Dendritic cell treated with granulocyte-macrophage colony-stimulating factor and Interleukin-4, amounts not matched to agents 40 ng/mL and 50 ng/mL, for 4 days (primary cell): ENCODE measurements around the gene RPP25L.

Experiments
- H3K27ac Mint-ChIP-seq: one replicate; pipeline ENCODE4 v1.8.0; 2022; ENCODE audit warnings: mild to moderate bottlenecking, mixed read lengths
- H3K27me3 Mint-ChIP-seq: one replicate; pipeline ENCODE4 v1.8.0; 2022; ENCODE audit warnings: mild to moderate bottlenecking, mixed read lengths
- H3K36me3 Mint-ChIP-seq: one replicate; pipeline ENCODE4 v1.8.0; 2022; ENCODE audit warnings: low read depth, mixed read lengths
- H3K4me1 Mint-ChIP-seq: one replicate; pipeline ENCODE4 v1.8.0; 2022; ENCODE audit warnings: low read depth, mixed read lengths
- H3K4me3 Mint-ChIP-seq: one replicate; pipeline ENCODE4 v1.8.0; 2022; ENCODE audit warnings: mild to moderate bottlenecking, moderate library complexity, mixed read lengths
- H3K9me3 Mint-ChIP-seq: one replicate; pipeline ENCODE4 v1.8.0; 2022; ENCODE audit warnings: mixed read lengths
- intact Hi-C: fragments of 100-400 bp; cut with micrococcal nuclease; formaldehyde crosslinking; loops from one replicate; pipeline ENCODE4 v1.15.0; 2022

Gene RPP25L

DNA sequence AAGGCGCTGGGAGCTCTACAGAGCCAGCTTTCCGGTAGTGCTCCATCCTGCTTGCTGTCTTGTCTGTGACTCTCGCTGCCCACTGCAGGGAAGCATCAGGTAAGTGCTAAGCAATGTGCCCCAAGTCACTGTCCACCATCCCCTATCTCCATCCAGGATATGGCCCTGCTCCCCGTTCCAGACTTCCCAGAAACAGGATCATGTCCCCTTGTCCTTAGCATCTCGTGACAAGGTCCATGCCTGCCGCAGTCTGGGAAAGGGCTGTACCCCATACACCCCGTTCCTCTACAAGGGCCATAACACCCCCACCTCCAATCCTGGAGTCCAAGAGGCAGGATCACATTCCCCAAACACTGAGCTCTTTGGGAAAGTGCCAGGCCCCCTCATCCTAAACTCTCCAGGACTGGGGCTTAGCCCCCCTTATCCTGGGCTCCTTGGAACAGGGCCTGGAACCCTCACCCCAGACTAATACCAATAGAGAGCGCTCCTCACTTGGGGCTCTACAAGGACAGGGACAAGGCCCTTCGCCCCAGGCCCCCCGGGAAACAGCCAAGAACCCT, 566 bp downstream of the RPP25L start:
- peak overlapping the region; percentile 86 for H3K4me3 Mint-ChIP-seq
- H3K36me3 Mint-ChIP-seq = peaks cover 40% of the 10 kb centered on the region
- peaks cover 33% of the 10 kb centered on the region for H3K4me1 Mint-ChIP-seq
- H3K27ac Mint-ChIP-seq = peak overlapping the region; percentile 94
- H3K9me3 Mint-ChIP-seq = no peaks in the 10 kb centered on the region
- no peaks in the 10 kb centered on the region for H3K27me3 Mint-ChIP-seq
- intact Hi-C loops = no loop called here

GRCh38 chr9:34610434-34611206, 1.3 kb downstream of the RPP25L start:
- no peaks in the 10 kb centered on the region for H3K9me3 Mint-ChIP-seq
- H3K4me3 Mint-ChIP-seq = peak overlapping the region; percentile 86
- intact Hi-C loops = no loop called here
- H3K27me3 Mint-ChIP-seq = no peaks in the 10 kb centered on the region
- peaks cover 33% of the 10 kb centered on the region for H3K4me1 Mint-ChIP-seq
- peaks cover 33% of the 10 kb centered on the region for H3K36me3 Mint-ChIP-seq
- H3K27ac Mint-ChIP-seq = no peak overlapping the region

GRCh38 chr9:34607331-34607730, 4.6 kb downstream of the RPP25L start:
- Mint-ChIP-seq H3K4me3 (no peak overlapping the region), H3K4me1 (peaks cover 18% of the 10 kb centered on the region), H3K27ac (no peak overlapping the region), H3K36me3 (peaks cover 10% of the 10 kb centered on the region), H3K9me3 (no peaks in the 10 kb centered on the region), H3K27me3 (peaks cover 12% of the 10 kb centered on the region)
- intact Hi-C loops = no loop called here

DNA sequence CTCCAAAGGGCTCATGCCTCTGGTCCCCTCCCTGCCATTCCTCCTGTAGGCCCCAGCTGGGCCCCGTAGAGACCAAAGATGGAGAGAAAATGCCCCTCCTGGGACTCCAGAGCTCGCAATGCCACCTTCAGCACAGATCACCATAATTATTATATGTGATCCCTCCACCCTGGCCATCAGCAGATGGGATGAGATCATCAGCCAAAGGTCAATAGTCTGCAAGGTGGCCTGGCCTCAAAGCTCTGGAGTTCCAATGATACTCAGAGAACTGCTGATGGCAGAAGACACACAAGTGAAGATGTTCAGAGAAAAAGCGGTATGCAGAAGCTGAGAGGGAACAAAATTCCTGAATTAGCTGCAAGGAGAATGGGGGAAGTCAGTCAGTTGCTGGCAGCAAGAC, 5.0 kb downstream of the RPP25L start:
- Mint-ChIP-seq H3K27ac (no peak overlapping the region), H3K9me3 (no peaks in the 10 kb centered on the region), H3K4me3 (no peak overlapping the region), H3K27me3 (peaks cover 14% of the 10 kb centered on the region), H3K36me3 (peaks cover 8% of the 10 kb centered on the region), H3K4me1 (peaks cover 15% of the 10 kb centered on the region)
- intact Hi-C loops = no loop called here

DNA sequence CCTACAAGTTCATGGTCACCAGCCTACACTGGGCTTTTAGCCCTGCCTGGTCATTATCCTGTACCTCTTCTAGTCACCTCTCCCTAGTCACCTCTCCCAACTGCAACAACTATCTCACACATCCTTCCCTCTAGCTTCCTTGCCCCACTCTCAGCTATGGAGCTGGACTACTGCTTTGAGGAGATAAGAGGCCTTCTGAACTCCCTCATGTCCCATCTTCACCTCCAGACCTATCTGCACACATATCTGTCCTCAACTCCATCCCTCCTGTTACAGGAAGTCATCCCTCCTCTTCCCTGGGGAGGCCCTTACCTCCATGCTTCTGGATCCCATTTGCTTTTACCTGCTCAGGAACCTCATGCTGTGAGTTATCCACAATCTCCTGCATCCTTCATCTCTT, 5.7 kb downstream of the RPP25L start:
- intact Hi-C loops = no loop called here
- Mint-ChIP-seq H3K9me3 (no peaks in the 10 kb centered on the region), H3K4me1 (peaks cover 10% of the 10 kb centered on the region), H3K27ac (no peak overlapping the region), H3K4me3 (no peak overlapping the region), H3K36me3 (peaks cover under 1% of the 10 kb centered on the region), H3K27me3 (peaks cover 20% of the 10 kb centered on the region)

DNA sequence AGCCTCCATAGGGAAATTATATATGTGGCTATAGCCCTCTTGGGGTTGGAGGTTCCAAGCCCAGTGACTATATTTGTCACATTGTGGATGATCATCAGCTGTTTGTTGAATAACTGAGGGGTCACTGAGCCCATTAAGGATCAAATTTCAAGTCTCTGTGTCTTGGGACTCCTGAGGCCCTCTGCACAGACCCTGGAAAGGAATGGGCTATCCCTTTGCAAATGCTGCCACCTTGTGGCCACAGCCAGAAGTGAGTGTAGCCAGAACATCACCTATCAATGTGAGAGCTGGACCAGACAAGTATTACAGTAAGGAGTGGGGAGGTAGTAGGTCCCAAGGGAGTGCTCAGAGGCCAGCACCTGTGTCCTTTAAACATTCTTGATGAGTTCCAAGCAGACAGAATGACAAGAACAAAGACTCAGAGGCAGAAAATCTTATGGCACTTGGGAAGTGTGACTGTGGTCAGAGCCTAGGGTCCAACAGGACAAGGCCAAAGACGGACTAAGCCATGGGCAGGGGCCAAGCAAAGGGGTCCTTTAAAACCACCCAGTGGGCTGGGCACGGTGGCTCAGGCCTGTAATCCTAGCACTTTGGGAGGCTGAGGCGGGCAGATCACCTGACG, 8.2 kb downstream of the RPP25L start:
- intact Hi-C loops = loop anchor here (1.0 kb wide), 2 partner anchors 41 to 55 kb away; no protein-coding TSS in a partner anchor
- H3K36me3 Mint-ChIP-seq = no peaks in the 10 kb centered on the region
- no peak overlapping the region for H3K27ac Mint-ChIP-seq
- no peaks in the 10 kb centered on the region for H3K9me3 Mint-ChIP-seq
- H3K4me3 Mint-ChIP-seq = no peak overlapping the region
- no peaks in the 10 kb centered on the region for H3K4me1 Mint-ChIP-seq
- peaks cover 26% of the 10 kb centered on the region for H3K27me3 Mint-ChIP-seq

DNA sequence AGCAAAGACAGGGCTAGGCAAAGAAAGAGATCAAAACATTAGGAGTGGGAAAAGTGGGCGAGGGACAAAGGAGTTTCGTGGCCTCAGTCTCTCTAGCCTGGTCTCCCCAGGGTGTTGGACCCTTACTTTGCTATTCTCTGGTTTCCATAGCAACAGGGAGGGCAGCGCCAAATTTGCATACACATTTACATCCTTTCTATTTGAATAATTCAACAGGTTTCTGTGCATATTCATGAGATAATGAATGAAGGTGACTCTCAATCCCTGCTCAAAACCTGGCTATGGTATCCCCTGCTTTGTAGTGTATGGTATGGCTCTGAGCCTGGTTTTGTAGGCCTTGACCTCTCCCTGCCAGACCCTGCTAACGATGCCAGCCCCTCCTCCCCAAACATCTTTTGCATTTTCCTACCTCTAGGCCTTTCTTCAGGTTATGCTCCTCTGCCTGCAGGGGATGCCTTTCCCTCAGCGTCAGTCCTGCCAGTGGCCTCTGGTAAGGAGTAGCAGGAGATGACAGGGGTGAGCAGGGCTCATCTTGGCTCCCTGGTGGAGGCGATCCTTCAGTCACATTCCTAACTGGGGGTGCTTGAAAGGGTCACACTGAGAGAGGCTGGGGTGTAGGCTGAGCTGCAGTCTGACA, 9.8 kb downstream of the RPP25L start:
- Mint-ChIP-seq H3K27me3 (peaks cover 32% of the 10 kb centered on the region), H3K36me3 (no peaks in the 10 kb centered on the region), H3K4me3 (no peak overlapping the region), H3K4me1 (no peaks in the 10 kb centered on the region), H3K27ac (no peak overlapping the region), H3K9me3 (no peaks in the 10 kb centered on the region)
- intact Hi-C loops = no loop called here

DNA sequence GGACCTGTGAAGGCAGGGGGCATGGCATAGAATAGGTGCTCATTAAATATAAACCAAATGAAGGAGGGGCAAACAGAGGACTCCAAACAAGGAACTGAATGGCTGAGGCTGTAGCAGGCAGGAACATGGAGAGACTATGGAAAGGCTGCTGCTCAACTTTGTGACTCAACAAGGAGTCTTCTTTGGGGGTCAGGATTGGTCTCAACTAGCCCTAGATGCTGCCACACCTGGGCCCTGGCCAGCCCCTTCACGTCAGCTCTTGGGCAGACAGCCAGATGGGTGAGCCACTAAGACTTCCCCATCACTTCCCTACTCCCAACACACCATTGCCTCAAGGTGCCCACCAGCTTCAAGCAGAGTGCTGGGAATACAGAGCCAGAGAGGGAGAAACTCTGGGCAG, 11.0 kb downstream of the RPP25L start:
- Mint-ChIP-seq H3K4me1 (no peaks in the 10 kb centered on the region), H3K27me3 (peaks cover 40% of the 10 kb centered on the region), H3K4me3 (no peak overlapping the region), H3K27ac (no peak overlapping the region), H3K36me3 (no peaks in the 10 kb centered on the region), H3K9me3 (no peaks in the 10 kb centered on the region)
- intact Hi-C loops = no loop called here

DNA sequence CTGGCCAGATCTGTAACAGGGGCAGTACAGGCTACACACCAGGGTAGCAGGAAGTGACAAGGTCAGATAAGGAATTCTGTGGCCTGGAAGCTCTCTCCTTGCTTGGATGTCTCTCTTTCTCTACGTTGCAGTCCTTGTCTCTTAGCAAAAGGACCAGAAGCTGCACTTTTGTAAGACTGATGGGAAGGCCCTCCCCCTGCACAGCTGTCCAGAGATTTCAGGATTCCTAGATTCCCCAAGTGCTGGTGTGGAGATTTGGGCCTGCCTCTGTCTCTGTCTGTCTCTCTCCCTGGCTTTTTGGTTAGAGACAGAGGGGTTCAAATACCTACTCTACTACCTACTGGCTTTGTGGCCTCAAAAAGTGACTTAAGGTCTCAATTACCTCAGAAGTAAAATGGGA, 12.4 kb downstream of the RPP25L start:
- Mint-ChIP-seq H3K36me3 (no peaks in the 10 kb centered on the region), H3K4me1 (no peaks in the 10 kb centered on the region), H3K9me3 (no peaks in the 10 kb centered on the region), H3K27me3 (peaks cover 33% of the 10 kb centered on the region), H3K4me3 (no peak overlapping the region), H3K27ac (no peak overlapping the region)
- intact Hi-C loops = no loop called here

- peaks cover 64% of the 10 kb centered on the region for H3K27me3 Mint-ChIP-seq
Observed at GRCh38 chr9:34594177-34594576, 17.7 kb downstream of the RPP25L start.

GRCh38 chr9:34592895-34593601, 18.8 kb downstream of the RPP25L start:
- H3K4me3 Mint-ChIP-seq = no peak overlapping the region
- intact Hi-C loops = loop anchor here (5.0 kb wide), 1 partner anchor 156 kb away; no protein-coding TSS in a partner anchor

More at GRCh38 chr9:34594177-34594576, 17.7 kb downstream of the RPP25L start:
- Mint-ChIP-seq H3K4me1 (peaks cover 41% of the 10 kb centered on the region), H3K9me3 (no peaks in the 10 kb centered on the region), H3K36me3 (no peaks in the 10 kb centered on the region), H3K4me3 (no peak overlapping the region), H3K27ac (no peak overlapping the region)
- intact Hi-C loops = loop anchor here (5.0 kb wide), 1 partner anchor 157 kb away; no protein-coding TSS in a partner anchor

GRCh38 chr9:34591917-34592866, 19.7 kb downstream of the RPP25L start:
- no peaks in the 10 kb centered on the region for H3K36me3 Mint-ChIP-seq
- peaks cover 48% of the 10 kb centered on the region for H3K4me1 Mint-ChIP-seq
- H3K4me3 Mint-ChIP-seq = no peak overlapping the region
- intact Hi-C loops = loop anchor here (2.0 to 5.0 kb wide), 2 partner anchors 43 to 155 kb away; no protein-coding TSS in a partner anchor
- H3K9me3 Mint-ChIP-seq = no peaks in the 10 kb centered on the region
- no peak overlapping the region for H3K27ac Mint-ChIP-seq
- H3K27me3 Mint-ChIP-seq = peaks cover 76% of the 10 kb centered on the region

More at GRCh38 chr9:34592895-34593601, 18.8 kb downstream of the RPP25L start:
- Mint-ChIP-seq H3K9me3 (no peaks in the 10 kb centered on the region), H3K36me3 (no peaks in the 10 kb centered on the region), H3K4me1 (peaks cover 48% of the 10 kb centered on the region), H3K27me3 (peaks cover 73% of the 10 kb centered on the region), H3K27ac (peak overlapping the region; percentile 6)
